ENCODE data around the gene ODAD4. TPM values are rescaled to one million over a fixed set of nuclear protein-coding genes. Genes with fewer than 3 reads are reported as not detected.
A peak's percentile ranks its signal among the peaks of the same experiment; 100 is the strongest.

ODAD4 gene
- total RNA-seq (2014; rRNA removed; shearing (Covaris generic)), result 0.98 and 1.3 TPM in 2 replicates
- polyA plus RNA-seq (2015; cell fraction: cytosol; rRNA removed), result 1.2 and 2.5 TPM in 2 replicates
- 3.4 and 4.3 TPM in 2 replicates for polyA plus RNA-seq (2015; cell fraction: nucleus; rRNA removed)

DNA sequence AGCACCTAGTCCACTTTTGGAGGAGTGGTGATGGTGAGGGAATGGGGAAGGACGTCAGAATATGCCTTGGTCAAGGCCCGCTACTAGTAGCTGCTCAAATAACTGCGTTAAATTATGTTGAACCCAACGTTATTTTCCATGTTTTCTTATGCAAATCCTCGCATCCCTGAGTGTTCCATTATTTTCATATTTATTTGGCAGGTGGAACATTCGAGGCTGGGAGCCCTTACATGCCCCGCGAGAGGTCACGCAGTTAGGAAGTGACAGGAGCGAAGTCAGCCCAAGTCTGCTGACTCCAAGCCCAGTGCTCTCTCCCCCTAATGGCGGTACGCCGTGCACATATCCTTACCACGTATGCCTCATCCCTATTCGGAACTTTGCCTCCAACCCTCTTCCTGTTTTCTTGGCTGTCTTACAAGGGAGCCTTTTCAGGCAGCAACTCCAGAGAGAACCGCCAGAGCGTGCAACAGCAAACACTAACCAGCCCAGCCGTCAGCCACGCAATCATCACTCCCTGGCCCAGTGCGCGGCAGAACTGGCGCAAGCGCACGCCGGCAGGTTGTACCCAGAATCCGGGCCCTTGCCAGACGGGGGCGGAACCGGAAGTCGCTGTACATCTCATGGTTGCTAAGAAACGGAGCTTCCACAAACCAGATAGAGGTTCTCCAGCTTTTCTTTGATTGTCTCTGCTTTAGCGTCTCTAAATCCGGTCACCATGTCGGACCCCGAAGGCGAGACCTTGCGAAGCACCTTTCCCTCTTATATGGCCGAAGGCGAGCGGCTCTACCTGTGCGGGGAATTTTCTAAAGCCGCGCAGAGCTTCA, at the start of gene ODAD4:
Gene ODAD4, plus strand, starts transcription at position 609 of the 824 bp plus-strand sequence. Its CDS starts 107 bp downstream, at position 716.
- in situ Hi-C loops (cut with HindIII; ENCODE audit: low pct_unique_long_range_greater_than_20kb, low sequenced_read_pairs), result no loop called here
- DNase-seq (ENCODE audit: low read depth, low spot score), result peak; percentile 96

- no peak for DNase-seq (ENCODE audit: low read depth, low spot score)
- in situ Hi-C loops (cut with HindIII; ENCODE audit: low pct_unique_long_range_greater_than_20kb, low sequenced_read_pairs), result no loop called here
Measured at GRCh38 chr17:41882756-41883155, 47.7 kb upstream of the ODAD4 start.

GRCh38 chr17:41885733-41886132, 44.7 kb upstream of the ODAD4 start:
- in situ Hi-C loops (cut with HindIII; ENCODE audit: low pct_unique_long_range_greater_than_20kb, low sequenced_read_pairs), result no loop called here
- peak; percentile 43 for DNase-seq (ENCODE audit: low read depth, low spot score)

- in situ Hi-C loops (cut with HindIII; ENCODE audit: low pct_unique_long_range_greater_than_20kb, low sequenced_read_pairs), result no loop called here
- DNase-seq (ENCODE audit: low read depth, low spot score), result no peak
Measured at GRCh38 chr17:41888332-41888965, 42.0 kb upstream of the ODAD4 start.

- DNase-seq (ENCODE audit: low read depth, low spot score), result no peak
- in situ Hi-C loops (cut with HindIII; ENCODE audit: low pct_unique_long_range_greater_than_20kb, low sequenced_read_pairs), result no loop called here
Measured at GRCh38 chr17:41891135-41892020, 39.0 kb upstream of the ODAD4 start.

DNA sequence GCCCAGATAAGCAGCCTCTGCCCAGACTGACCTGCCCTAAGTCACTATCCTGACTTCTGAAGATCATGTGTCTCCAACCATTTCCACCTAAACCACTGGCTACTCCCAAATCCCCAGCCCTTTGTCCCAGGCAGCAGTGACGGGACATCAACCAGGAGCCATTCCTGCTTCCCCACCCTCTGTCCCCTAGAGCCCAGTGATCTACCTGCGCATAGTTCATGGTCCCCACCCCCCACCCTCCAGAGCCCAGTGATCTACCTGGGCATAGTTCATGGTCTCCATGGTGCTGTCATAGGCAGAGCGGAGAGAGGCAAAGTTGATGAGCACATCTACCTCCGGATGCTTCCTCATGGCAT, 38.4 kb upstream of the ODAD4 start:
- in situ Hi-C loops (cut with HindIII; ENCODE audit: low pct_unique_long_range_greater_than_20kb, low sequenced_read_pairs), result no loop called here
- no peak for DNase-seq (ENCODE audit: low read depth, low spot score)

- in situ Hi-C loops (cut with HindIII; ENCODE audit: low pct_unique_long_range_greater_than_20kb, low sequenced_read_pairs), result no loop called here
- DNase-seq (ENCODE audit: low read depth, low spot score), result no peak
Measured at GRCh38 chr17:41893384-41893783, 37.0 kb upstream of the ODAD4 start.

DNA sequence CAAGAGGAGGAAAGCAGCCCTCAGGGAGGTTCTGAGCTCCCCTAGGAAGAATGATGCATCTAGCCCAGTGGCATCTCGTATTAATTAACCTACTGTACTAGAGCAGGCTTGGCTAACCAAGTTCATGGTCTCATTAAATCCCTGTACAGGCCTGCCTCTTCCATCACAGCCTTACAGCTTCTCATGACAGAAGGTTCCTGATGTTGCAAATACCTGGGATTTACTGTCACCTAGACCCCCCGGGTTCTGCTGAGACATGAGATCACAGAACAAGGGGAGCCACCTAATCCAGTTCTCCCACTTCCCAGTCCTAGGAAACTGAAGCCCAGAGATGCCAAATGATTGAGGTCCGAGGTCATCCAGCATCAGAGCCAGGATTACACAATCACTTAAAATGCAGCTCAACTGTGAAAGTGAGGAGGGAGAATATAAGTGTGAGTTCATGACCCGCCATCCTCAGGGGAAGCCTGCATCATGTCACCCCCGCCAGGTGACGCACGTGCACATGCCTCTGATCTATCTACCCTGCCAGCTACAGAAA, 35.6 kb upstream of the ODAD4 start:
- no peak for DNase-seq (ENCODE audit: low read depth, low spot score)
- in situ Hi-C loops (cut with HindIII; ENCODE audit: low pct_unique_long_range_greater_than_20kb, low sequenced_read_pairs), result no loop called here

- no peak for DNase-seq (ENCODE audit: low read depth, low spot score)
- in situ Hi-C loops (cut with HindIII; ENCODE audit: low pct_unique_long_range_greater_than_20kb, low sequenced_read_pairs), result no loop called here
Measured at GRCh38 chr17:41895617-41896016, 34.8 kb upstream of the ODAD4 start.

GRCh38 chr17:41896726-41897125, 33.7 kb upstream of the ODAD4 start:
- in situ Hi-C loops (cut with HindIII; ENCODE audit: low pct_unique_long_range_greater_than_20kb, low sequenced_read_pairs), result no loop called here
- DNase-seq (ENCODE audit: low read depth, low spot score), result no peak

DNA sequence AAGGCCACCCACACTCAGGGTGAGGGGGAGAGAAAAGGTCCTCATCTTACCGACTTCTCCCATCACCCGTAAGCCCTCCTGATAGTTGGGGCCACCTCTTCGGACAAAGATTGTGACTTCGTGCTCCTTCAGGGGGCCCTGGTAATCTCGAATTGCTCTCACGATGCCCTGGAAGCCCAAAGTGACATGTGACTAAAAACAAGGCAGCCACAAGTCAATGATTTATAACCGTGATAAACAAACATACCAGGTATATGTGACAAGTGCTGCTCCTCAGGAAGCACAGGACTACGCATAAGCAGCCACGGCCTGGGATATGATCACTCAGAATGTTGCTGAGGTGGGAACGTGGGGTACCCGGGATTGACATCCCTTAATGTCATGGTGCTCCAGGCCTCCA, 28.8 kb upstream of the ODAD4 start:
- DNase-seq (ENCODE audit: low read depth, low spot score), result no peak

DNA sequence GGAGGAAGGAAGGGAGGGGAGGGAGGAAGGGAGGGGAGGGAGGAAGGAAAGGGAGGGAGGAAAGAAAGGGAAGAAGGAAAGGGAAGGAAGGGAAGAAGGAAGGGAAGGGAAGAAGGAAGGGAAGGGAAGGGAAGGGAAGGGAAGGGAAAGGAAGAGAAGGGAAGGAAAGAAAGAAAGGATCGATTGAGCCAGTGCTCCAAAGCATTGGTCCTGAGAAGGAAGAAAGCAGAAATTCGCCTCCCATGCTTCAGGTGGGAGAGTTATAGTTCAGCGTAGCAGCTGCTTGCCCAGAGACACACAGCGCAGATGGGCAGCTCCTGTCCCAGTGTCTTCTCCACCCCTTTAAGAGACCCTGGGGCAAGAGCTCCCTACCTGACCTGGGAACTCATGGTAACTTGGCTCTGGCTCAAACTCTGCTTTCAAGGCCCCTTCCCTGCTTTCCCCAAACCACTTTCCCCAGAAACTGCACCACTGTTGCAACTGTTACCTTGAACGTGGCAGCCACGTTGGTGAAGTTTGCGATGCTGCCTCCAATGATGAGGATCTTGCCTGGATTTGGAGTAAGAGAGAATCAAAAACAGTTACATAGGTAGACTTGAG, 26.1 kb upstream of the ODAD4 start:
- in situ Hi-C loops (cut with HindIII; ENCODE audit: low pct_unique_long_range_greater_than_20kb, low sequenced_read_pairs), result no loop called here

More for the DNA sequence above, 28.8 kb upstream of the ODAD4 start:
- in situ Hi-C loops (cut with HindIII; ENCODE audit: low pct_unique_long_range_greater_than_20kb, low sequenced_read_pairs), result no loop called here

GRCh38 chr17:41905172-41905571, 25.2 kb upstream of the ODAD4 start:
- in situ Hi-C loops (cut with HindIII; ENCODE audit: low pct_unique_long_range_greater_than_20kb, low sequenced_read_pairs), result no loop called here
- DNase-seq (ENCODE audit: low read depth, low spot score), result no peak

More for the DNA sequence above, 26.1 kb upstream of the ODAD4 start:
- DNase-seq (ENCODE audit: low read depth, low spot score), result no peak

GRCh38 chr17:41906465-41907184, 23.8 kb upstream of the ODAD4 start:
- in situ Hi-C loops (cut with HindIII; ENCODE audit: low pct_unique_long_range_greater_than_20kb, low sequenced_read_pairs), result no loop called here
- DNase-seq (ENCODE audit: low read depth, low spot score), result no peak

DNA sequence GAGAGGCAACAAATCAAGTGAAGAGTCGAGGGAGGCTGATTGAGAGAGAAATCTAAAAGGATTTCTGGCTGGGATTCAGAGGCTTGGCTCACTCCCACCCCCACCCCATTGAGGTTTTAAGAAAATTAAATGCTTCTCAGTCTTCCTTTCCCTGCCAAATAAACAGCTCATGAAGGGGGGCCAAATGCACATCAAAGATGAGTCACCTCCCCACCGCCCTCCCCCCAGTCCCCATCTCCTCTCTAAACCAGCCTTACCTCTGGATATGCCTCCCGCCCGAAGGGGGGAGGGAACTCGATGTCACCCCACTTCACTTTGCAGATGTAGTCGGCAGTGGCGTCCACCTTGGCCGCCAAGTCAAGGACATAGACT, 23.2 kb upstream of the ODAD4 start:
- DNase-seq (ENCODE audit: low read depth, low spot score), result no peak
- in situ Hi-C loops (cut with HindIII; ENCODE audit: low pct_unique_long_range_greater_than_20kb, low sequenced_read_pairs), result no loop called here

GRCh38 chr17:41907633-41908539, 22.5 kb upstream of the ODAD4 start:
- no peak for DNase-seq (ENCODE audit: low read depth, low spot score)
- in situ Hi-C loops (cut with HindIII; ENCODE audit: low pct_unique_long_range_greater_than_20kb, low sequenced_read_pairs), result no loop called here
